ENCODE data around the gene STK17B. TPM values are rescaled to one million over a fixed set of nuclear protein-coding genes. Genes with fewer than 3 reads are reported as not detected.

The STK17B gene
- total RNA-seq, 1 donor from 2014 or later: 7.9 TPM

- Mint-ChIP-seq H3K27ac (ENCODE audit: unreplicated experiment) (no peak overlapping the region), H3K4me3 (ENCODE audit: unreplicated experiment) (no peak overlapping the region), H3K9me3 (ENCODE audit: unreplicated experiment) (no peaks in the 10 kb centered on the region), H3K4me1 (ENCODE audit: unreplicated experiment) (no peaks in the 10 kb centered on the region), H3K27me3 (ENCODE audit: unreplicated experiment) (no peaks in the 10 kb centered on the region), H3K36me3 (ENCODE audit: low read depth, unreplicated experiment) (no peaks in the 10 kb centered on the region)
- TF ChIP-seq, protein P1, sequence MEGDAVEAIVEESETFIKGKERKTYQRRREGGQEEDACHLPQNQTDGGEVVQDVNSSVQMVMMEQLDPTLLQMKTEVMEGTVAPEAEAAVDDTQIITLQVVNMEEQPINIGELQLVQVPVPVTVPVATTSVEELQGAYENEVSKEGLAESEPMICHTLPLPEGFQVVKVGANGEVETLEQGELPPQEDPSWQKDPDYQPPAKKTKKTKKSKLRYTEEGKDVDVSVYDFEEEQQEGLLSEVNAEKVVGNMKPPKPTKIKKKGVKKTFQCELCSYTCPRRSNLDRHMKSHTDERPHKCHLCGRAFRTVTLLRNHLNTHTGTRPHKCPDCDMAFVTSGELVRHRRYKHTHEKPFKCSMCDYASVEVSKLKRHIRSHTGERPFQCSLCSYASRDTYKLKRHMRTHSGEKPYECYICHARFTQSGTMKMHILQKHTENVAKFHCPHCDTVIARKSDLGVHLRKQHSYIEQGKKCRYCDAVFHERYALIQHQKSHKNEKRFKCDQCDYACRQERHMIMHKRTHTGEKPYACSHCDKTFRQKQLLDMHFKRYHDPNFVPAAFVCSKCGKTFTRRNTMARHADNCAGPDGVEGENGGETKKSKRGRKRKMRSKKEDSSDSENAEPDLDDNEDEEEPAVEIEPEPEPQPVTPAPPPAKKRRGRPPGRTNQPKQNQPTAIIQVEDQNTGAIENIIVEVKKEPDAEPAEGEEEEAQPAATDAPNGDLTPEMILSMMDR (IDR thresholded peaks at IDR 0.05; ENCODE audit: unreplicated experiment): no peak
- DNase-seq (ENCODE audit: low spot score): no peak
These were observed 67.3 kb downstream of the STK17B start for GRCh38 chr2:196104066-196104465.

DNA sequence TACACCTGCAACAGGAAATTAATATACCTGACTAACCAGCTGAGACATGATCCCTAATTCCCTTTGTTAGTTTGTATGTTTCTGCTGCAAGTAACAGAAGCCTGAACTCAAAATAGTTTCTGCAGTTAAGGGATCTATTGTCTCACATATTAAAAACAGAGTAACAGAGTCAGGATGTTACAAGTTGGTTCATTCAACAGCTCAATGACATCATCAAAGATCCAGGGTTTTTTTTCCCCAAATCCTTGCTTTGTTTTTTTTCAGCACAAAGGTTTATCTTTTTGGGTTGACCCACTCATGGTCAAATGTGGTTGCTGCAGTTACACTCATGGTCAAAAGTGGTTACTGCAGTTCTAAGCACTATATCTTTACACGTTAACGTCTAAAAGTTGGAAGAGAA lies 67.8 kb downstream of the STK17B start:
- no peak overlapping the region for H3K27ac Mint-ChIP-seq (ENCODE audit: unreplicated experiment)
- no peak for DNase-seq (ENCODE audit: low spot score)
- no peaks in the 10 kb centered on the region for H3K27me3 Mint-ChIP-seq (ENCODE audit: unreplicated experiment)
- H3K9me3 Mint-ChIP-seq (ENCODE audit: unreplicated experiment): no peaks in the 10 kb centered on the region
- H3K4me1 Mint-ChIP-seq (ENCODE audit: unreplicated experiment): no peaks in the 10 kb centered on the region
- TF ChIP-seq, protein P1 (IDR thresholded peaks at IDR 0.05; ENCODE audit: unreplicated experiment): no peak
- no peak overlapping the region for H3K4me3 Mint-ChIP-seq (ENCODE audit: unreplicated experiment)
- H3K36me3 Mint-ChIP-seq (ENCODE audit: low read depth, unreplicated experiment): no peaks in the 10 kb centered on the region

DNA sequence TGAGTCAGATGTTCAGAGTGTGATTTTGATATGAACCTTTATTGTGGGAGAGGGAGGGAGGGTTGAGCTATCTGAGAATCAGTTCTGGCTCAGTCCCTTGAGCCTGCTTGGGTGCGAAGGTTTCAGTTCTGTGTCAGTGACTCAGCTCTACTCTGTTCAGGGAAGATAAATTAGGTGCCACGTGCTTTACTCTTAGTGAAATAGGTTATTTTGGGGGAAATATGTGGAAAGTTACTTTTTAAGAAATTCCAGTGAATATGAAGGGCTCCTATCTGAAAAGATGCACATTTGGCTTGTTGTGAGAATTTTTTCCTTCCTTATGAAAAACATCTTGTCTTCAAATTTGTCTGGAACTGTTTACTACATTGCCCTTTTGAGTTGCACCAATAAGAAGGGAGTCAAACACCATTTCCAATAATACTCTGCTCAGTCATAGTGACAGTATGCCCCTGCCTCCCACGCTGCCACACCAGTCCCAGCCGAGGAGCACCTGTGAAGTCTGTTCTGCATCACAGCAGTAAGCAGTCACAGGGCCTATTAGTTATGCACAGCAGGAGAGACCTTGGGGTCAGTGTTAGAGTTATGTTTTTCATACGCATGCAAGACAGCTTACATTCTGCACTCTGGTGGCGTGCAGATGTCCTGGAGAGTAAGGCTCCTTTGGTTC lies 69.9 kb downstream of the STK17B start:
- no peak for DNase-seq (ENCODE audit: low spot score)
- H3K9me3 Mint-ChIP-seq (ENCODE audit: unreplicated experiment): no peaks in the 10 kb centered on the region
- TF ChIP-seq, protein P1 (IDR thresholded peaks at IDR 0.05; ENCODE audit: unreplicated experiment): no peak
- no peak overlapping the region for H3K4me3 Mint-ChIP-seq (ENCODE audit: unreplicated experiment)
- H3K27ac Mint-ChIP-seq (ENCODE audit: unreplicated experiment): no peak overlapping the region
- H3K27me3 Mint-ChIP-seq (ENCODE audit: unreplicated experiment): no peaks in the 10 kb centered on the region
- H3K4me1 Mint-ChIP-seq (ENCODE audit: unreplicated experiment): no peaks in the 10 kb centered on the region
- H3K36me3 Mint-ChIP-seq (ENCODE audit: low read depth, unreplicated experiment): no peaks in the 10 kb centered on the region

DNA sequence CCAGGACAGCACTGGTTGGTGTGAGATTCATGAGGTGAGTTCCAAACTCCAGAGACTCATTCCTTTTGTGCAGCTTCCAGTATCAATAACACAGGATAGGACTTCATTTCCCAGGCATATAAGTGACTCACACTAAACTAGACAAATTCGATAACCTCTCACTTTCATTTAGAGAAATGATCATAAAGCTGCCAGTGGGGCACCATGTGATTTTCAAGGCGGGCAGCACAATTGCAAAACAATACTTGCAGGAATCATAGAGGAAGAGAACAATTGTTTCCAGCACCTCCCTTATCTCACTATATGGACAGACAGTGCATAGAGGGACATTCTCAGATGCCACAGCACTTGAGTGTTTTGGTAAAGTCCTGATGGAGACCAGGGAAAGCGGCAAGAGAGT lies 71.5 kb downstream of the STK17B start:
- TF ChIP-seq, protein P1 (IDR thresholded peaks at IDR 0.05; ENCODE audit: unreplicated experiment): no peak
- H3K4me1 Mint-ChIP-seq (ENCODE audit: unreplicated experiment): no peaks in the 10 kb centered on the region
- no peaks in the 10 kb centered on the region for H3K27me3 Mint-ChIP-seq (ENCODE audit: unreplicated experiment)
- no peak overlapping the region for H3K4me3 Mint-ChIP-seq (ENCODE audit: unreplicated experiment)
- no peak for DNase-seq (ENCODE audit: low spot score)
- H3K9me3 Mint-ChIP-seq (ENCODE audit: unreplicated experiment): no peaks in the 10 kb centered on the region
- no peaks in the 10 kb centered on the region for H3K36me3 Mint-ChIP-seq (ENCODE audit: low read depth, unreplicated experiment)
- no peak overlapping the region for H3K27ac Mint-ChIP-seq (ENCODE audit: unreplicated experiment)

GRCh38 chr2:196097864-196098660 lies 73.3 kb downstream of the STK17B start:
- H3K27me3 Mint-ChIP-seq (ENCODE audit: unreplicated experiment): no peaks in the 10 kb centered on the region
- no peak overlapping the region for H3K27ac Mint-ChIP-seq (ENCODE audit: unreplicated experiment)
- no peaks in the 10 kb centered on the region for H3K4me1 Mint-ChIP-seq (ENCODE audit: unreplicated experiment)
- DNase-seq (ENCODE audit: low spot score): no peak
- H3K36me3 Mint-ChIP-seq (ENCODE audit: low read depth, unreplicated experiment): no peaks in the 10 kb centered on the region
- H3K9me3 Mint-ChIP-seq (ENCODE audit: unreplicated experiment): no peaks in the 10 kb centered on the region
- H3K4me3 Mint-ChIP-seq (ENCODE audit: unreplicated experiment): no peak overlapping the region
- TF ChIP-seq, protein P1 (IDR thresholded peaks at IDR 0.05; ENCODE audit: unreplicated experiment): no peak

Data from endothelial cell (in vitro differentiated cells).